Measurements from ENCODE around the gene CFAP46. TPM values are rescaled to one million over a fixed set of nuclear protein-coding genes. Genes with fewer than 3 reads are reported as not detected.

Gene CFAP46
- total and polyA plus RNA-seq, 2 donors from 2014 or later = 3.8 to 8.3 TPM

- Histone ChIP-seq H3K27me3 (ENCODE audit: control insufficient read depth, insufficient read depth, low read length) (no peaks in the 10 kb centered on the region), H3K4me3 (ENCODE audit: low read length in 3 of 3) (no peak overlapping the region), H3K4me1 (ENCODE audit: control insufficient read depth in 2 of 3, insufficient read depth in 2 of 3, low read depth in 1 of 3, low read length in 3 of 3) (no peaks in the 10 kb centered on the region), H3K27ac (ENCODE audit: low read depth in 2 of 2, low read length in 2 of 2) (no peak overlapping the region), H3K9me3 (ENCODE audit: control insufficient read depth in 2 of 3, insufficient read depth in 1 of 3, low read length in 3 of 3) (no peaks in the 10 kb centered on the region), H3K9ac (ENCODE audit: low read length in 3 of 3) (no peak overlapping the region), H3K36me3 (ENCODE audit: control insufficient read depth in 2 of 3, insufficient read depth in 3 of 3, low read length in 3 of 3) (no peaks in the 10 kb centered on the region)
- FAIRE-seq (no peak), DNase-seq (peak in 1 of 5 donors; percentile 33)
- no peak for TF ChIP-seq CTCF (IDR thresholded peaks at IDR 0.05; ENCODE audit: borderline replicate concordance, extremely low read depth, insufficient read depth)
- intact Hi-C loops (cut with DNase I) = no loop called here
Measured at GRCh38 chr10:132812520-132812919, 129.8 kb downstream of the CFAP46 start.

- intact Hi-C loops (cut with DNase I) = no loop called here
- H3K9ac ChIP-seq (ENCODE audit: low read length in 3 of 3) = no peak overlapping the region
- no peaks in the 10 kb centered on the region for H3K4me1 ChIP-seq (ENCODE audit: control insufficient read depth in 2 of 3, insufficient read depth in 2 of 3, low read depth in 1 of 3, low read length in 3 of 3)
- peak in 2 of 5 donors; percentile 33 to 69 for DNase-seq
- H3K36me3 ChIP-seq (ENCODE audit: control insufficient read depth in 2 of 3, insufficient read depth in 3 of 3, low read length in 3 of 3) = no peaks in the 10 kb centered on the region
- no peak for TF ChIP-seq CTCF (IDR thresholded peaks at IDR 0.05; ENCODE audit: borderline replicate concordance, extremely low read depth, insufficient read depth)
- H3K4me3 ChIP-seq (ENCODE audit: low read length in 3 of 3) = no peak overlapping the region
- no peak overlapping the region for H3K27ac ChIP-seq (ENCODE audit: low read depth in 2 of 2, low read length in 2 of 2)
- H3K27me3 ChIP-seq (ENCODE audit: control insufficient read depth, insufficient read depth, low read length) = no peaks in the 10 kb centered on the region
- no peak for FAIRE-seq
- no peaks in the 10 kb centered on the region for H3K9me3 ChIP-seq (ENCODE audit: control insufficient read depth in 2 of 3, insufficient read depth in 1 of 3, low read length in 3 of 3)
Measured at GRCh38 chr10:132811891-132812481, 130.4 kb downstream of the CFAP46 start.

GRCh38 chr10:132810807-132811700 is 131.3 kb downstream of the CFAP46 start:
- no peak overlapping the region for H3K4me3 ChIP-seq (ENCODE audit: low read length in 3 of 3)
- H3K9me3 ChIP-seq (ENCODE audit: control insufficient read depth in 2 of 3, insufficient read depth in 1 of 3, low read length in 3 of 3) = no peaks in the 10 kb centered on the region
- DNase-seq = peak in 2 of 5 donors; percentile 49 to 66
- H3K36me3 ChIP-seq (ENCODE audit: control insufficient read depth in 2 of 3, insufficient read depth in 3 of 3, low read length in 3 of 3) = no peaks in the 10 kb centered on the region
- TF ChIP-seq CTCF (IDR thresholded peaks at IDR 0.05; ENCODE audit: borderline replicate concordance, extremely low read depth, insufficient read depth) = no peak
- H3K27me3 ChIP-seq (ENCODE audit: control insufficient read depth, insufficient read depth, low read length) = no peaks in the 10 kb centered on the region
- no peak for FAIRE-seq
- H3K9ac ChIP-seq (ENCODE audit: low read length in 3 of 3) = no peak overlapping the region
- H3K4me1 ChIP-seq (ENCODE audit: control insufficient read depth in 2 of 3, insufficient read depth in 2 of 3, low read depth in 1 of 3, low read length in 3 of 3) = no peaks in the 10 kb centered on the region
- no peak overlapping the region for H3K27ac ChIP-seq (ENCODE audit: low read depth in 2 of 2, low read length in 2 of 2)
- intact Hi-C loops (cut with DNase I) = no loop called here
